ENCODE results near the gene MVB12B.

The MVB12B gene

GRCh38 chr9:126401581-126401980 is 75.0 kb downstream of the MVB12B start:
- H3K79me2 ChIP-seq (ENCODE audit: insufficient read depth, low read length): peaks cover 10% of the 10 kb centered on the region; the same call in 1 of the 2 replicates
- peaks cover 34% of the 10 kb centered on the region; the same call in 1 of the 2 replicates for H3K36me3 ChIP-seq (ENCODE audit: insufficient read depth, low read length)
- no peak overlapping the region for H2AFZ ChIP-seq (ENCODE audit: low read length)
- H3F3A ChIP-seq (ENCODE audit: low read depth): peaks cover 10% of the 10 kb centered on the region
- H4K20me1 ChIP-seq (ENCODE audit: insufficient read depth, low read length, poor library complexity, severe bottlenecking): no peaks in the 10 kb centered on the region
- TF ChIP-seq EZH2phosphoT487 (IDR thresholded peaks at IDR 0.05; ENCODE audit: borderline replicate concordance) (no peak), CTCF (conservative IDR thresholded peaks at IDR 0.05; ENCODE audit: low read length) (no peak)
- no peak overlapping the region for H3K4me2 ChIP-seq (ENCODE audit: low read depth, low read length, poor library complexity, severe bottlenecking)
- no peak overlapping the region for H3K4me3 ChIP-seq (ENCODE audit: low read length, poor library complexity, severe bottlenecking)
- no peaks in the 10 kb centered on the region for H3K27me3 ChIP-seq (ENCODE audit: insufficient read depth, low read length, poor library complexity, severe bottlenecking)
- H3K9ac ChIP-seq (ENCODE audit: low read depth, low read length, poor library complexity, severe bottlenecking): no peak overlapping the region
- H3K4me1 ChIP-seq (ENCODE audit: insufficient read depth, low read length, poor library complexity, severe bottlenecking): peaks cover 67% of the 10 kb centered on the region
- H3K9me2 ChIP-seq (replicated peaks; ENCODE audit: low read depth, low read length): no peaks in the 10 kb centered on the region
- H3K9me3 ChIP-seq (ENCODE audit: insufficient read depth, low read depth, low read length): no peaks in the 10 kb centered on the region

GRCh38 chr9:126403397-126403796 is 76.8 kb downstream of the MVB12B start:
- H4K20me1 ChIP-seq (ENCODE audit: insufficient read depth, low read length, poor library complexity, severe bottlenecking): no peaks in the 10 kb centered on the region
- TF ChIP-seq CTCF (conservative IDR thresholded peaks at IDR 0.05; ENCODE audit: low read length) (no peak), EZH2phosphoT487 (IDR thresholded peaks at IDR 0.05; ENCODE audit: borderline replicate concordance) (no peak)
- H3K9ac ChIP-seq (ENCODE audit: low read depth, low read length, poor library complexity, severe bottlenecking): no peak overlapping the region
- H3K9me3 ChIP-seq (ENCODE audit: insufficient read depth, low read depth, low read length): no peaks in the 10 kb centered on the region
- H3K27me3 ChIP-seq (ENCODE audit: insufficient read depth, low read length, poor library complexity, severe bottlenecking): no peaks in the 10 kb centered on the region
- no peaks in the 10 kb centered on the region for H3K9me2 ChIP-seq (replicated peaks; ENCODE audit: low read depth, low read length)
- H3K4me2 ChIP-seq (ENCODE audit: low read depth, low read length, poor library complexity, severe bottlenecking): no peak overlapping the region
- H3K4me1 ChIP-seq (ENCODE audit: insufficient read depth, low read length, poor library complexity, severe bottlenecking): peaks cover 70% of the 10 kb centered on the region
- H3K4me3 ChIP-seq (ENCODE audit: low read length, poor library complexity, severe bottlenecking): no peak overlapping the region
- H3K36me3 ChIP-seq (ENCODE audit: insufficient read depth, low read length): peaks cover 27% of the 10 kb centered on the region; the same call in 1 of the 2 replicates
- H2AFZ ChIP-seq (ENCODE audit: low read length): no peak overlapping the region
- H3K79me2 ChIP-seq (ENCODE audit: insufficient read depth, low read length): peaks cover 16% of the 10 kb centered on the region; the same call in 1 of the 2 replicates
- no peaks in the 10 kb centered on the region for H3F3A ChIP-seq (ENCODE audit: low read depth)

DNA sequence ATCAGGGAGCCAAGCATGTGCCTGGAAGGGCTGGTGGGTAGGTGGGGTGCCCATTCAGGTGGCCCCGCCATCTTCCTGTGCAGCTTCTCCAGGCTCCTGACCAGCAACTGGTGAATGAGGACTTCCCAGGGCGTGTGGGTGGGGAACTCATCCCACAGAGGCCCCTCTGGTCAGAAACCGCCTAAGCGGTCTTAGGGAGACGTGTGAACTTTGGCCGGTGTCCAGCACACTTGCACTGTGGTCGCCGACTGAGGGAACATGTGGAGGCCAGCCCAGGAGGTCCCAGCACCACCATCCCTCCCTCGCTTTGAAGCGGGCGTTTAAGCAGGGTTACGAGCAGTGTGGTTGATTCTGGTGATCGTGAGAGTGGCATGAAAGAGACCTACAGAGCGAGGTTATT is 77.8 kb downstream of the MVB12B start:
- Histone ChIP-seq H3K4me3 (ENCODE audit: low read length, poor library complexity, severe bottlenecking) (no peak overlapping the region), H3K27me3 (ENCODE audit: insufficient read depth, low read length, poor library complexity, severe bottlenecking) (no peaks in the 10 kb centered on the region), H3K9me3 (ENCODE audit: insufficient read depth, low read depth, low read length) (no peaks in the 10 kb centered on the region), H3K4me1 (ENCODE audit: insufficient read depth, low read length, poor library complexity, severe bottlenecking) (peaks cover 70% of the 10 kb centered on the region), H3K79me2 (ENCODE audit: insufficient read depth, low read length) (peaks cover 15% of the 10 kb centered on the region; the same call in 1 of the 2 replicates), H3K36me3 (ENCODE audit: insufficient read depth, low read length) (peaks cover 16% of the 10 kb centered on the region; the same call in 1 of the 2 replicates), H4K20me1 (ENCODE audit: insufficient read depth, low read length, poor library complexity, severe bottlenecking) (no peaks in the 10 kb centered on the region), H2AFZ (ENCODE audit: low read length) (no peak overlapping the region), H3F3A (ENCODE audit: low read depth) (no peaks in the 10 kb centered on the region), H3K9me2 (replicated peaks; ENCODE audit: low read depth, low read length) (no peaks in the 10 kb centered on the region), H3K9ac (ENCODE audit: low read depth, low read length, poor library complexity, severe bottlenecking) (peak overlapping the region; percentile 21), H3K4me2 (ENCODE audit: low read depth, low read length, poor library complexity, severe bottlenecking) (peak overlapping the region; percentile 15)
- TF ChIP-seq CTCF (conservative IDR thresholded peaks at IDR 0.05; ENCODE audit: low read length) (no peak), EZH2phosphoT487 (IDR thresholded peaks at IDR 0.05; ENCODE audit: borderline replicate concordance) (no peak)

Measured in Loucy (cell line).